SK-N-SH (cell line): ENCODE measurements around the gene SLC22A2. TPM values are rescaled to one million over a fixed set of nuclear protein-coding genes. Genes with fewer than 3 reads are reported as not detected.

ENCODE experiments used
- CTCF ChIA-PET: fragments of 300-600, 350-600 bp; formaldehyde crosslinking; extraction: SDS; loops from one replicate; lab custom pipeline; 2021; lab: Yijun Ruan, JAX
- POLR2A ChIA-PET: fragments of 350-600 bp; sonication (Branson Sonifier 250); formaldehyde crosslinking; extraction: SDS; loops from one replicate; lab custom pipeline; 2020; ENCODE audit warnings: antibody characterized with exemption, inconsistent platforms; lab: Yijun Ruan, JAX
- DNase-seq: peaks from one replicate; pipeline ENCODE4 v3.0.0; 2012
- H2AFZ ChIP-seq: fragments of 200-600 bp; sonication (generic); 2 replicates; pipeline ENCODE4 v1.8.1; 2016; ENCODE audit warnings: antibody characterized with exemption, mild to moderate bottlenecking, low read depth
- H3F3A ChIP-seq: fragments of 200-600 bp; sonication (generic); replicated peaks from 2 replicates; pipeline ENCODE3; 2016; ENCODE audit warnings: antibody characterized with exemption, mild to moderate bottlenecking; ENCODE audit not compliant: insufficient read depth
- H3K27ac ChIP-seq, 2 experiments: fragments of 200-500 bp in 1 of 2; fragments of 200-600 bp in 1 of 2; sonication (Bioruptor generic) in 1 of 2; sonication (generic), shearing (Covaris generic) in 1 of 2; 2 replicates each; pipeline versions ENCODE4 v1.5.1 to v1.6.1; 2014 to 2016; ENCODE audit warnings: low read depth in 2 of 2, inconsistent platforms in 1 of 2, low read length in 1 of 2, mild to moderate bottlenecking in 1 of 2, mixed read lengths in 1 of 2
- H3K27me3 ChIP-seq: fragments of 200-600 bp; sonication (generic), shearing (Covaris generic); 2 replicates; pipeline ENCODE4 v1.6.1; 2016; ENCODE audit warnings: mixed run types; ENCODE audit not compliant: insufficient read depth
- H3K36me3 ChIP-seq, 2 experiments: fragments of 200-500 bp in 1 of 2; fragments of 200-600 bp in 1 of 2; sonication (Bioruptor generic) in 1 of 2; sonication (generic) in 1 of 2; replicated peaks in 1 of 2; 2 replicates each; pipeline versions ENCODE3 to v1.5.1; 2014 to 2016; ENCODE audit warnings: low read length in 1 of 2, mild to moderate bottlenecking in 1 of 2; ENCODE audit not compliant: insufficient read depth in 2 of 2, control insufficient read depth in 1 of 2
- H3K4me1 ChIP-seq, 2 experiments: fragments of 200-500 bp in 1 of 2; fragments of 200-600 bp in 1 of 2; sonication (Bioruptor generic) in 1 of 2; sonication (generic), shearing (Covaris generic) in 1 of 2; 2 replicates each; pipeline versions ENCODE4 v1.5.1 to v1.6.1; 2014 to 2016; ENCODE audit warnings: low read depth in 1 of 2, low read length in 1 of 2, mixed run types in 1 of 2; ENCODE audit not compliant: insufficient read depth in 2 of 2, control insufficient read depth in 1 of 2
- H3K4me2 ChIP-seq: fragments of 200-600 bp; sonication (generic), shearing (Covaris generic); 2 replicates; pipeline ENCODE4 v1.6.1; 2017; ENCODE audit warnings: mixed run types
- H3K4me3 ChIP-seq, 2 experiments: fragments of 200-500 bp in 1 of 2; fragments of 200-600 bp in 1 of 2; sonication (Bioruptor generic) in 1 of 2; sonication (generic), shearing (Covaris generic) in 1 of 2; 2 replicates each; pipeline versions ENCODE4 v1.5.1 to v1.8.1; 2014 to 2016; ENCODE audit warnings: low read depth in 2 of 2, inconsistent platforms in 1 of 2, low read length in 1 of 2, mild to moderate bottlenecking in 1 of 2, mixed read lengths in 1 of 2, moderate library complexity in 1 of 2
- H3K79me2 ChIP-seq: fragments of 200-600 bp; sonication (generic); 2 replicates; pipeline ENCODE4 v1.8.1; 2017; ENCODE audit warnings: mild to moderate bottlenecking; ENCODE audit not compliant: insufficient read depth
- H3K9ac ChIP-seq: fragments of 200-600 bp; sonication (generic); 2 replicates; pipeline ENCODE4 v1.6.1; 2017; ENCODE audit warnings: mixed run types
- H3K9me2 ChIP-seq: fragments of 200-600 bp; sonication (generic); 2 replicates; pipeline ENCODE4 v1.6.1; 2017; ENCODE audit warnings: mixed run types
- H3K9me3 ChIP-seq: fragments of 200-600 bp; sonication (generic); 2 replicates; pipeline ENCODE4 v1.6.1; 2017; ENCODE audit warnings: mixed run types, mild to moderate bottlenecking, moderate library complexity
- H4K20me1 ChIP-seq: fragments of 200-600 bp; sonication (generic); 2 replicates; pipeline ENCODE4 v1.6.1; 2017; ENCODE audit warnings: mild to moderate bottlenecking, mixed run types; ENCODE audit not compliant: insufficient read depth
- CHD2 ChIP-seq: fragments of 150-350 bp; IDR thresholded peaks from 2 replicates; pipeline ENCODE4 v1.6.1; 2018; ENCODE audit warnings: low read length; ENCODE audit not compliant: partially characterized antibody
- ELF1 ChIP-seq: IDR thresholded peaks from 2 replicates; pipeline ENCODE4 v1.4.0; 2012
- EZH2phosphoT487 ChIP-seq: fragments of 200-600 bp; sonication (generic); IDR thresholded peaks from 2 replicates; pipeline ENCODE4 v1.6.1; 2017; ENCODE audit warnings: low read depth, mixed run types, mild to moderate bottlenecking, antibody characterized with exemption, moderate library complexity, borderline replicate concordance
- FOSL2 ChIP-seq: IDR thresholded peaks from 2 replicates; pipeline ENCODE4 v1.4.0; 2012; ENCODE audit warnings: low read depth, mild to moderate bottlenecking, moderate library complexity, borderline replicate concordance
- GATA2 ChIP-seq: sonication (generic); formaldehyde crosslinking; IDR thresholded peaks from 2 replicates; pipeline ENCODE4 v1.5.0; 2020; ENCODE audit warnings: mild to moderate bottlenecking, missing genetic modification reagents
- IRF3 ChIP-seq: fragments of 150-350 bp; IDR thresholded peaks from 2 replicates; pipeline ENCODE4 v1.6.1; 2016; ENCODE audit warnings: mild to moderate bottlenecking, low read depth, low read length
- JUND ChIP-seq: IDR thresholded peaks from 2 replicates; pipeline ENCODE4 v1.4.0; 2012
- MAX ChIP-seq: IDR thresholded peaks from 2 replicates; pipeline ENCODE4 v1.4.0; 2012; ENCODE audit warnings: low read depth
- MEF2A ChIP-seq: IDR thresholded peaks from 2 replicates; pipeline ENCODE4 v1.4.0; 2012; ENCODE audit warnings: low read depth, borderline replicate concordance
- MXI1 ChIP-seq: IDR thresholded peaks from 2 replicates; pipeline ENCODE4 v1.6.1; 2012; ENCODE audit warnings: mild to moderate bottlenecking, low read depth, low read length, improper control_type of control experiment
- NFIC ChIP-seq: IDR thresholded peaks from 2 replicates; pipeline ENCODE4 v1.4.0; 2012; ENCODE audit warnings: borderline replicate concordance
- PBX3 ChIP-seq: IDR thresholded peaks from 2 replicates; pipeline ENCODE4; 2012
- POLR2AphosphoS5 ChIP-seq: IDR thresholded peaks from 2 replicates; pipeline ENCODE4 v1.6.1; 2012; ENCODE audit warnings: low read depth, low read length
- RAD21 ChIP-seq: IDR thresholded peaks from 2 replicates; pipeline ENCODE4 v1.6.1; 2012; ENCODE audit warnings: mild to moderate bottlenecking, low read length
- RCOR1 ChIP-seq: fragments of 150-350 bp; IDR thresholded peaks from 2 replicates; pipeline ENCODE4 v1.6.1; 2017; ENCODE audit warnings: antibody characterized with exemption, low read length
- SMC3 ChIP-seq: IDR thresholded peaks from 2 replicates; pipeline ENCODE4 v1.6.1; 2012; ENCODE audit warnings: low read depth, low read length, improper control_type of control experiment
- TEAD4 ChIP-seq: IDR thresholded peaks from 2 replicates; pipeline ENCODE4 v1.4.0; 2012; ENCODE audit warnings: mild to moderate bottlenecking, borderline replicate concordance; ENCODE audit not compliant: insufficient read depth
- USF1 ChIP-seq: IDR thresholded peaks from 2 replicates; pipeline ENCODE4 v1.4.0; 2012; ENCODE audit warnings: low read depth, borderline replicate concordance
- USF2 ChIP-seq: fragments of 150-350 bp; IDR thresholded peaks from 2 replicates; pipeline ENCODE4 v1.6.1; 2017; ENCODE audit warnings: antibody characterized with exemption, low read length, low read depth, borderline replicate concordance
- YY1 ChIP-seq: IDR thresholded peaks from 2 replicates; pipeline ENCODE4 v1.4.0; 2012; ENCODE audit warnings: low read depth, mild to moderate bottlenecking
- WGBS: methylation state at CpG from one replicate; pipeline ENCODE4 v1.1.6; 2017; ENCODE audit warnings: low lambda C conversion rate; 5-methylcytosine and 5-hydroxymethylcytosine counted together
- polyA plus RNA-seq, 3 experiments: library from polyadenylated mRNA; depleted of rRNA; stranded (reverse); fragments of >200 nt; gene quantifications; 2 replicates each; pipeline ENCODE4 v1.2.3, GENCODE V29; 2012

Gene SLC22A2
- polyA plus RNA-seq, 1 of the 3 experiments (the other 2 are of a cell fraction): not detected

GRCh38 chr6:160269023-160269521 is 10.5 kb upstream of the SLC22A2 start:
- Histone ChIP-seq H3K9ac (no peak overlapping the region), H3K36me3 (no peaks in the 10 kb centered on the region), H3K4me1 (no peaks in the 10 kb centered on the region), H3K27ac (no peak overlapping the region), H3K9me3 (no peaks in the 10 kb centered on the region), H3K4me3 (no peak overlapping the region), H3K27me3 (peaks cover 24% of the 10 kb centered on the region; the same call in 1 of the 2 replicates), H3K4me2 (no peak overlapping the region), H3K9me2 (no peaks in the 10 kb centered on the region), H3K79me2 (no peaks in the 10 kb centered on the region), H4K20me1 (no peaks in the 10 kb centered on the region), H2AFZ (no peak overlapping the region), H3F3A (no peaks in the 10 kb centered on the region)
- POLR2A ChIA-PET: no interaction called here
- CTCF ChIA-PET: no interaction called here
- DNase-seq: no peak
- 13% methylated on average over 4 of the region's 4 CpGs for WGBS
- no peak for TF ChIP-seq SMC3
- TF ChIP-seq EZH2phosphoT487: no peak
- TF ChIP-seq TEAD4: no peak
- no peak for TF ChIP-seq RAD21
- TF ChIP-seq MEF2A: no peak
- TF ChIP-seq USF2: no peak
- TF ChIP-seq RCOR1: no peak
- TF ChIP-seq IRF3: no peak
- no peak for TF ChIP-seq JUND
- no peak for TF ChIP-seq YY1
- no peak for TF ChIP-seq USF1
- no peak for TF ChIP-seq FOSL2
- TF ChIP-seq NFIC: no peak
- TF ChIP-seq GATA2 (CRISPR knock-in tag): no peak
- TF ChIP-seq POLR2AphosphoS5: no peak
- no peak for TF ChIP-seq MXI1
- TF ChIP-seq MAX: no peak
- no peak for TF ChIP-seq ELF1
- no peak for TF ChIP-seq PBX3
- no peak for TF ChIP-seq CHD2
